ENCODE results near the gene TPP2.

Gene TPP2

DNA sequence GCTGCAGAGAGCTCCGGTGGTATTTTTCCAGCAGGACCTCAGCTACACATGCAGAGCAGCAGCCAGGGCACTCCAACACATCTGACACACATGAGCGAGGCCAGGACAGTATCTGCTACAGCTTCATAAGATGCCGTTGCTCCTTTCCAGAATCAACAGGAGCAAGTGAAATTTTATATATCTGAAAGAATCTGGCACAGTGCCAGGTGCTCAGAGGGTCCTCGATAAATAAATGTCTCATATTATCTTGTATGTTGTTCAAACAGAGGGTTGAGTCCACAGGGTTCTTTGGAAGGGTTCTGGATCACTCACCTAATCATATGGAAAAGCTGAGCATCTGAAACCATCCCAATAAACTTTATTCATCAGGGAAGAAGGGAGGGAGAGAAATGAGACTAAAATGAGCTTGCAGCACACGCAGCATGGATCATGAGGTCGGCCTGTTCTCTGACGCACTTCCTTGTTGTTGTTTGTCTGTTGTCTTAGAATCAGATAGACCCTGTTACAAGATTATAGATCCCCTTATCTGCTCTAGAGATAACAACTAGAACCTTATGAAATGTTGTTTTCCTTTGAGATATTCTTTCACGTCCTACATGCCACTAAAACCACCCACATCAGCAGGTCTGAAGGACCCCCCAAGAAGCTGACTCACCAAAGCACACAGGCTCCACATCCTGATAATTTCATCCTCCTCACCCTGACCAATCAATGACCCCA is 101.3 kb downstream of the TPP2 start:
- H3K27me3 ChIP-seq (ENCODE audit: low read depth, low read length), result peaks cover 17% of the 10 kb centered on the region
- H3K36me3 ChIP-seq (replicated peaks; ENCODE audit: low read depth, low read length), result no peaks in the 10 kb centered on the region

GRCh38 chr13:102698649-102698980 is 101.8 kb downstream of the TPP2 start:
- no peak overlapping the region for H3K4me3 ChIP-seq (ENCODE audit: low read length)
- H2AFZ ChIP-seq (ENCODE audit: low read depth, low read length), result no peak overlapping the region
- H3K36me3 ChIP-seq (replicated peaks; ENCODE audit: low read depth, low read length), result no peaks in the 10 kb centered on the region
- H3K9ac ChIP-seq (ENCODE audit: low read length), result no peak overlapping the region
- no peaks in the 10 kb centered on the region for H3K79me2 ChIP-seq (ENCODE audit: low read length)
- no peaks in the 10 kb centered on the region for H4K20me1 ChIP-seq (ENCODE audit: insufficient read depth, low read length)
- peaks cover 17% of the 10 kb centered on the region for H3K27me3 ChIP-seq (ENCODE audit: low read depth, low read length)
- no peak overlapping the region for H3K4me2 ChIP-seq (ENCODE audit: low read length)
- H3K9me3 ChIP-seq (ENCODE audit: insufficient read depth, low read length), result peaks cover 8% of the 10 kb centered on the region
- no peaks in the 10 kb centered on the region for H3K4me1 ChIP-seq (ENCODE audit: low read length)
- no peak for TF ChIP-seq CTCF (IDR thresholded peaks at IDR 0.05; ENCODE audit: low read depth, low read length)
- no peak for TF ChIP-seq EZH2phosphoT487 (IDR thresholded peaks at IDR 0.05; ENCODE audit: low read depth)
- H3K27ac ChIP-seq (ENCODE audit: low read length), result no peak overlapping the region

More for the DNA sequence above, 101.3 kb downstream of the TPP2 start:
- no peaks in the 10 kb centered on the region for H3K79me2 ChIP-seq (ENCODE audit: low read length)
- H2AFZ ChIP-seq (ENCODE audit: low read depth, low read length), result no peak overlapping the region
- H3K27ac ChIP-seq (ENCODE audit: low read length), result no peak overlapping the region
- H3K9me3 ChIP-seq (ENCODE audit: insufficient read depth, low read length), result peaks cover 8% of the 10 kb centered on the region
- H3K4me1 ChIP-seq (ENCODE audit: low read length), result no peaks in the 10 kb centered on the region
- no peak overlapping the region for H3K4me3 ChIP-seq (ENCODE audit: low read length)
- H3K9ac ChIP-seq (ENCODE audit: low read length), result no peak overlapping the region
- TF ChIP-seq EZH2phosphoT487 (IDR thresholded peaks at IDR 0.05; ENCODE audit: low read depth) (no peak), CTCF (IDR thresholded peaks at IDR 0.05; ENCODE audit: low read depth, low read length) (no peak)
- H3K4me2 ChIP-seq (ENCODE audit: low read length), result no peak overlapping the region
- H4K20me1 ChIP-seq (ENCODE audit: insufficient read depth, low read length), result no peaks in the 10 kb centered on the region

DNA sequence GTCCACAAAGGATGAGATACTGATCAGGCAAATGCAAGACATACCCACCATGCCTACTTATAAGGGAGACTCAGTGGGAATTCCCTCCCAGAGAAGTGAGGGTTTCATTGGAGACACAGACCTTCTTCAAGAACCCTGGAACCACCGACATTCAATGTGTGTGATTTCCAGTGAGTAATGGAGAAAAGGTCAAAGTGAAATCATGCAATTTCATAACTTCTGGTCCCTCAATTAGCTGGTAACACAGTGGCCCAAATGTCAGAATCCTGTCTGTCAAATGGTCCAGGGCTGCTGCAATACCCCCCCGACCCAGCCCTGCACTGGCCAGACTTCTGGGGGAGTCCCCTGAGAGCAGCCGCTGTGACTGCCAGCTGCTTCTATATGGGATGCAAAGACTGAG is 102.7 kb downstream of the TPP2 start:
- H3K27me3 ChIP-seq (ENCODE audit: low read depth, low read length), result peaks cover 23% of the 10 kb centered on the region
- H3K36me3 ChIP-seq (replicated peaks; ENCODE audit: low read depth, low read length), result no peaks in the 10 kb centered on the region
- H3K27ac ChIP-seq (ENCODE audit: low read length), result no peak overlapping the region
- no peak overlapping the region for H3K9ac ChIP-seq (ENCODE audit: low read length)
- no peaks in the 10 kb centered on the region for H4K20me1 ChIP-seq (ENCODE audit: insufficient read depth, low read length)
- H3K4me1 ChIP-seq (ENCODE audit: low read length), result no peaks in the 10 kb centered on the region
- peaks cover 8% of the 10 kb centered on the region for H3K9me3 ChIP-seq (ENCODE audit: insufficient read depth, low read length)
- H3K79me2 ChIP-seq (ENCODE audit: low read length), result no peaks in the 10 kb centered on the region
- no peak overlapping the region for H3K4me2 ChIP-seq (ENCODE audit: low read length)
- no peak overlapping the region for H3K4me3 ChIP-seq (ENCODE audit: low read length)
- H2AFZ ChIP-seq (ENCODE audit: low read depth, low read length), result no peak overlapping the region
- TF ChIP-seq CTCF (IDR thresholded peaks at IDR 0.05; ENCODE audit: low read depth, low read length) (no peak), EZH2phosphoT487 (IDR thresholded peaks at IDR 0.05; ENCODE audit: low read depth) (no peak)

DNA sequence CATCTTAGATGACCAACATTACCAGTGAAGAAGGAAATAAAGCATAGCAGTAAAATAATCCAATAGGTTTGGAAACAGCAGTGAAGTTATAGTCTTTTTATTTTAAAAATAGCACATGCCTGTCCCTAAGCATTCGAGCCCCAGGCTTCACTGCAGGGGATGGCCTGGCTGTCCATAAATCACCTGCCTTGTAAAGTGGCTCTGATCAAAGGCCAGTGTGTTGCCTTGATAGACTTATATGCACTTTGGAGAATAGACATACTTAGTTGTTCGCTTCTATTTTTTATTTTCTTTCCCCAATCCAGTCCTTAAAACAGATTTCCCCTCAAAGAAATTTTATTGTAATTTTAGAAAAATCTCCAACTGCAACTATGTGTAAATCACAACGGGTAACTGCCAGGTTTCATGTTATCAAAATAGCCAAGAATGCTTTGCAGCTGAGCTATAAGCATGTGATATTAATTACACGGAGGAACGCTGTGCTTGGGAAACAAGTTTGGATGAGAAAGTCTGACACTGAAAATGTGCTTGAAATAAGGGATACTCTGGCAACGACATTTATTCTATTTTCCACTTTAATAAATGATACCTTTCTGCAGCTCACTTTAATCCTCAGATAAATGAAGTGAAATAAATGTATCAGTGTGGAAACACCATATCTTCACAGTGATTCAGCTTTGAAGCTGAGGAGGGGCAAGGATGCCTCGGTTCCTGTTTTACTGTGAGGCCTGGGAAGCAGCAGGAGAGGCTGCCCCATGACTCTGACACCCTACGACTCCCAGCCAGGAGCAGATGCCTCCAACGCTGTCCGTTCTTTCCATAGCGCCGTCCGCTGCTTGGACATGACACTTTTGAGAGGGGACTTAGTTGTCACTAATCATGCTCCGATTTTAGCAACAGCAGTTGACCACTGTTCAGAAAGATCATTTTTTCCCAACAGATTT is 103.6 kb downstream of the TPP2 start:
- Histone ChIP-seq H3K36me3 (replicated peaks; ENCODE audit: low read depth, low read length) (no peaks in the 10 kb centered on the region), H3K4me3 (ENCODE audit: low read length) (no peak overlapping the region), H3K4me1 (ENCODE audit: low read length) (no peaks in the 10 kb centered on the region), H4K20me1 (ENCODE audit: insufficient read depth, low read length) (no peaks in the 10 kb centered on the region), H3K27me3 (ENCODE audit: low read depth, low read length) (peaks cover 18% of the 10 kb centered on the region), H3K9me3 (ENCODE audit: insufficient read depth, low read length) (peaks cover 8% of the 10 kb centered on the region), H3K9ac (ENCODE audit: low read length) (no peak overlapping the region), H2AFZ (ENCODE audit: low read depth, low read length) (no peak overlapping the region), H3K4me2 (ENCODE audit: low read length) (no peak overlapping the region), H3K27ac (ENCODE audit: low read length) (no peak overlapping the region), H3K79me2 (ENCODE audit: low read length) (no peaks in the 10 kb centered on the region)
- TF ChIP-seq EZH2phosphoT487 (IDR thresholded peaks at IDR 0.05; ENCODE audit: low read depth) (no peak), CTCF (IDR thresholded peaks at IDR 0.05; ENCODE audit: low read depth, low read length) (no peak)
